ENCODE data around the gene NEU1.

DNA sequence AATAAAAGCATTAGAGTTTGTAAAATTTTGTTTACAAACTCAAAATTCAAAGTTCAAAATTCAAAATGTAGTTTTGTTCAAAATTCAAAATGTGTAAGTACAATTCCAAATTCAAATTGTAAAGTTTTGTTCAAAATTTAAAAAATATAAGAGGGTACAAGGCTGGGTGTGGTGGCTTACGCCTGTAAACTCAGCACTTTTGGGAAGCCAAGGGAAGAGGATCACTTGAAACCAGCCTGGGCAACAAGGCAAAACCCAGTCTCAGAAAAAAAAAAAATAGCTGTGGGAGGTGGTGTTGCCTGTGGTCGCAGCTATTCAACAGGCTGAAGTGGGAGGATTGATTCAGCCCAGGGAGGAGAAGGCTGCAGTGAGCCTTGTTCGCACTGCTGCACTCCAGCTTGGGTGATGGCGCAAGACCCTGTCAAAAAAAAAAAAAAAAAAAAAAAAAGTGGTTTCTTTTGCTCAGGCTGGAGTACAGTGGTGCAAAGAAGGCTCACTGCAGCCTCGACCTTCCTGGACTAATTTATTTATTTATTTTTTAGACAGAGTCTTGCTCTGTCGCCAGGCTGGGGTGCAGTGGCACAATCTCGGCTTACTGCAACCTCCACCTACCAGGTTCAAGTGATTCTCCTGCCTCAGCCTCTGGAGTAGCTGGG lies 44.7 kb upstream of the NEU1 start:
- TF ChIP-seq CREB1 (IDR thresholded peaks at IDR 0.05), result no peak
- TF ChIP-seq HDAC6 (IDR thresholded peaks at IDR 0.05; ENCODE audit: low read depth, low read length), result no peak
- TF ChIP-seq, protein P1, sequence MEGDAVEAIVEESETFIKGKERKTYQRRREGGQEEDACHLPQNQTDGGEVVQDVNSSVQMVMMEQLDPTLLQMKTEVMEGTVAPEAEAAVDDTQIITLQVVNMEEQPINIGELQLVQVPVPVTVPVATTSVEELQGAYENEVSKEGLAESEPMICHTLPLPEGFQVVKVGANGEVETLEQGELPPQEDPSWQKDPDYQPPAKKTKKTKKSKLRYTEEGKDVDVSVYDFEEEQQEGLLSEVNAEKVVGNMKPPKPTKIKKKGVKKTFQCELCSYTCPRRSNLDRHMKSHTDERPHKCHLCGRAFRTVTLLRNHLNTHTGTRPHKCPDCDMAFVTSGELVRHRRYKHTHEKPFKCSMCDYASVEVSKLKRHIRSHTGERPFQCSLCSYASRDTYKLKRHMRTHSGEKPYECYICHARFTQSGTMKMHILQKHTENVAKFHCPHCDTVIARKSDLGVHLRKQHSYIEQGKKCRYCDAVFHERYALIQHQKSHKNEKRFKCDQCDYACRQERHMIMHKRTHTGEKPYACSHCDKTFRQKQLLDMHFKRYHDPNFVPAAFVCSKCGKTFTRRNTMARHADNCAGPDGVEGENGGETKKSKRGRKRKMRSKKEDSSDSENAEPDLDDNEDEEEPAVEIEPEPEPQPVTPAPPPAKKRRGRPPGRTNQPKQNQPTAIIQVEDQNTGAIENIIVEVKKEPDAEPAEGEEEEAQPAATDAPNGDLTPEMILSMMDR (IDR thresholded peaks at IDR 0.05; ENCODE audit: control extremely low read depth in 1 of 3, insufficient read depth in 1 of 3, low read depth in 1 of 3, low read length in 3 of 3), result no peak
- no peak for TF ChIP-seq JUND (IDR thresholded peaks at IDR 0.05; ENCODE audit: low read length)
- no peak for TF ChIP-seq POLR2AphosphoS5 (IDR thresholded peaks at IDR 0.05; ENCODE audit: low read depth, low read length)
- TF ChIP-seq CBX5 (IDR thresholded peaks at IDR 0.05; ENCODE audit: low read depth, low read length), result no peak
- TF ChIP-seq YY1 (IDR thresholded peaks at IDR 0.05; ENCODE audit: low read depth, low read length), result no peak
- no peak for TF ChIP-seq CHD2 (IDR thresholded peaks at IDR 0.05; ENCODE audit: low read length)
- no peak for TF ChIP-seq GTF2F1 (IDR thresholded peaks at IDR 0.05; ENCODE audit: borderline replicate concordance, low read depth, low read length)
- no peak for TF ChIP-seq EZH2 (IDR thresholded peaks at IDR 0.05; ENCODE audit: low read depth, low read length, severe bottlenecking)
- TF ChIP-seq, protein P2, sequence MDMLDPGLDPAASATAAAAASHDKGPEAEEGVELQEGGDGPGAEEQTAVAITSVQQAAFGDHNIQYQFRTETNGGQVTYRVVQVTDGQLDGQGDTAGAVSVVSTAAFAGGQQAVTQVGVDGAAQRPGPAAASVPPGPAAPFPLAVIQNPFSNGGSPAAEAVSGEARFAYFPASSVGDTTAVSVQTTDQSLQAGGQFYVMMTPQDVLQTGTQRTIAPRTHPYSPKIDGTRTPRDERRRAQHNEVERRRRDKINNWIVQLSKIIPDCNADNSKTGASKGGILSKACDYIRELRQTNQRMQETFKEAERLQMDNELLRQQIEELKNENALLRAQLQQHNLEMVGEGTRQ (IDR thresholded peaks at IDR 0.05; ENCODE audit: low read length), result no peak
- TF ChIP-seq BRCA1 (IDR thresholded peaks at IDR 0.05; ENCODE audit: low read depth, low read length), result no peak
- TF ChIP-seq EP300 (IDR thresholded peaks at IDR 0.05; ENCODE audit: borderline replicate concordance in 1 of 2, low read depth in 2 of 2, low read length in 2 of 2), result no peak
